ENCODE measurements around the gene PAIP2B.
A peak's percentile ranks its signal among the peaks of the same experiment; 100 is the strongest.
"Not testable (repeated sequence)": the region's sequence is repeated elsewhere in the genome, so short reads cannot be mapped to it uniquely, and the experiment has no call there.

PAIP2B gene, protein sequence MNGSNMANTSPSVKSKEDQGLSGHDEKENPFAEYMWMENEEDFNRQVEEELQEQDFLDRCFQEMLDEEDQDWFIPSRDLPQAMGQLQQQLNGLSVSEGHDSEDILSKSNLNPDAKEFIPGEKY

DNA sequence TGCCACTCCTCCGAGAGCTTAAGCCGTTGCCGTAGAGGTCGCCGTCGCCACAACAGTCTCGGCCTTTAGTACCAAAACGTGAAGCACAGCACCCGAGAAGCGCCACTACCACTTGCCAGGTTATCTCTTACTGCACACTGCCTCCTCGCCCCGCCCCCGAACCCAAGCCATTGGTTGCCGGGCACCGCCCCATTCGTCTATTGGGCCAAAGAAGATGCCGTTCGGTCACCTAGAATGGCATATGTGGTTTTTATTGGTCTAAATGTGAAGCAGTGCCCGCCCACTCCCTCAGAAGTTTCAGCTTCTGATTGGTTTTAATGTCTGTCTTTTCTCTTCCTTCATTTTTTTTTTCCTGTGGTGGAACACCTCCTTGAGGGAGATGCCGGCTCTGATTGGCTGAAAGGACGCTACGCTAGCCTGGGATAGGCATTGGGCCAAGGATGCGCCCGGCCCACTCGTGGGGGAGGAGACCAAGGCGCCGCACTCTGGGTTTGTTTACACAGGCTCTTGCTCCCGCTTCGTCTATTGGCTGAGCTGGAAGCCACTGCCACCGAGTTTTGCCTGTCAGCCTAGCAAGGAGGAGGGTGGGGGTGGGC is at the start of gene PAIP2B:
Gene PAIP2B (minus strand): TSS at position 139 of the 596 bp plus-strand sequence. CDS start 24,514 bp downstream, outside the sequence.
- peak; percentile 99 for DNase-seq

DNA sequence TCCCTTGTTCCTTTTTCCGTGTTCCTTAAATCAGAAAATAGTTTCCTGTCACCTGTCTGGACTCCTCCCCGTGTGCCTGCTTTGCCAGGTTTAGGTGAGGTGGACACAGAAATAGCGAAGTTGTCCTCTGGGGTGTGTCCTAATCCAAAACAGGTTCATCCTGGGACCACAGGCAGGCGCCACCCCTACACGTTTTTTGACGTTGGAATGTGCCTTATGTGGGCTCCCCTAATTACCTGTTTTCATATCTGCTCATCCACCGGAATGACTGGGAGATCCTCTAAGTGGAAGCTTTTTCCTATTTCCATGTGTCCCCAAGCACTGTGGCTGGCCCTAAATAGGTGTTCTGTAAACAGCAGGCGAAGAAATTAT is 49.0 kb upstream of the PAIP2B start:
- no peak for DNase-seq

DNA sequence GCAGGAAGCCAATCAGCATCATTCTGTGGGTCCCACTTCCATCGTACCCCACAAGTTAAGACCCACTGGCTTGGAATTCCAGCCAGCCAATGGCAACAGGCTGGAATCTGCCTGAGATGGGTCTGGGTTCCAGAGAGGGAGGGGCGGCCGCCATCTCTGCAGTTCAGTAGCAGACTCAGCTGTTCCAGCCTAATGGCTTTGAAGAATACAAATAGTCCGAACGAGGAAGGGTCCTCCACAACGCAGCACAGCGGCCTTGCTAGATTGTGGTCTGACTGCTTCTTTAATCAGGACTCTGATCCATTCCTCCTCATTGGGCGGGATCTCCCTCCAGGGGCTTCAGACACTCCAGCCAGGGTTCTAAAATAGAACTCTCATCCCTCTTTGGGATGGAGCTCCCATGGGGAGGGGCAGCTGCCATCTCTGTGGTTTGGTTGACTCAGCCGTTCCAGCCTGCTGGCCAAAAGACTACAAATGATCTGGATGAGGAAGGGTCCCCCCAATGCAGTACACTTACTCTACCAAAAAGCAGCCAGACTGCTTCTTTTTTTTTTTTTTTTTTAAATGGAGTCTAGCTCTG is 42.7 kb upstream of the PAIP2B start:
- no peak for DNase-seq

DNA sequence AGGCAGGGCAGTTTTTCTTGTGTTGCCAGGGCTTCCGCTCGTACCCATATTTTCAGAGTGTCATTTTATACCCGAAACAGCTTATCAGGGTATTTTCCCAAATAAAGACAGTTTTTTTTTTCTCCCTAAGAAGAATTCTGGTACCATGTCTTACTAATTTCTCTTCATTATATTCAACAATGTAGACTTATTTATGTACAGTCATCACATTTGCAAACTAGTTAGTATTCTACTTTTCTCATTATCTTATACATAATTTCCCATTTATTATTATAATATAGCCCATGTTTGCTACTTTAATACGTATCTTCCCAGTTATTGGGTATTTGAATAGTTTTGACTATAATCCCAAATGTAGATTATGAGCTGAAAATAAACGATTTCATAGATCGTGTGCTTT is 36.5 kb upstream of the PAIP2B start:
- DNase-seq = no peak

DNA sequence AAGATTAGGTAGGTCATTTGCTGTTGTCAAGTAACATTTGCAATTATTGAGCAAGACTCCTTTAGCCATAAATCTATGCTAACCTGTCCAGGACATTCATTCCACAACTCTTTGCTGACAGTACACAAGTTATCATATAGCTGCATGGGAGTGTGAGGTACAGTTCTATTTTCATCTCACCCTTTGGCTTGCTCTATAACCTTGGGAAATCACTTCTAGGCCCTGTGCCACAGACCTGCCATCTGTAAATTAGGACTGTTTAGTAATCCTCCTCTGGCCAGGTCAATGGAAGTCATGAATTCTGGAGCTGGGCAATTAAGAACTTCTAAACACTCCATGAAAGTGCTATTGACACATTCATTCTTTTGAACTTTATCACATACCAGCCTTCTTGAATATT is 34.6 kb upstream of the PAIP2B start:
- DNase-seq = no peak

DNA sequence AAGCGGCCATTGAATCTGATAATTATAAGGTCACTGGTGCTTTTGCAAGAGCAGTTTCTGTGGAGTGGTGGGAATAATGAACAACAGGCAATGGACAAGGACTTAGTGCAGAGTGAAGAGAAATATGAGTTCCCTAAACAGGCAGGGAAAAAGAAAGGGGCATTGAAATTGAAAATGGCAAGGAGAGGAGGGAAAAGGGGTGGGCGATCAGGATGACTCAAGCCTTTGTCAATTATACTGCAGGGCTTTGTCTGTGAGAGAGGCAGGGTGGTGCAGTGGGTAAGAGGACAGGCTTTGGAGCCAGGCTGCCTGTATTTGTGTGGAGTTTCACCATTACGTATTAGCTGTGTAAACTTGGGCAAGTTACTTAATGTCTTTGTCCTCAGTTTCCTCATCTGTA is 29.5 kb upstream of the PAIP2B start:
- no peak for DNase-seq

DNA sequence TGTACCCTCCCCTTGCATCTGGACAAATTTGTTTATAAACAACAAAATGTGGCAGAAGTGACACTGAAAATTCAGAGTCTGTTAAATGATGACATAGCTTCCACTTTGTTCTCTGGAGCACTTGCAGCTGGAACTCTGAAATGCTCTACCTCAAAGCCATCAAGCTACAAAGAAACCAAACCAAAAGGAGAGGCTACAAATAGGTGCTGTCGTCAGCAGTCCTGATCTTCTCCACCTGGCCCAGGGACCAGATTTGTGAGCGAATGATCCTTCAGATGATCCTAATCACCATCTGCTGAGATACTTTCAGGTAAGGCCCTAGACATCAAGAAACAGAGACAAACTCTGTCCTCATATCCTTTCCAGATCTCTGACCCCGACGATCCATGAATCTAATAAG is 27.9 kb upstream of the PAIP2B start:
- DNase-seq = no peak

DNA sequence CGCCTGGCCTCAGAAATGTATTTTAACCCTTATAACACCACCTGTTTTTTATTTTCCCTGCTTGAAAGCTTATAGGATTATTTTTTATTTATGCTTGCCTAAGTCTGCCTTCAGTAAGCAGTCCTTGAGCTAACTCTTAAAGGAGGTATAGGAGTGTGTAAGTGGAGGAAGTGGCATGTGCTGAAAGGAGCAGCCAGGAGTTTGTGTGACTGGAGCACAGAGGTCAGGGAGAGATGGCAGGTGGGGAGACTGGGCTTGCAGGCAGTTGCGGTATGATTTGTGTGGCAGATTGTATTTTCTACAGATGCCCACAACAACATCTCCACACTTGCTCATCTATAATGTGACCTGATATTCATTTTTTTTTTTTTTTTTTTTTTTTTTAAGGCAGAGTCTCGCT is 27.2 kb upstream of the PAIP2B start:
- DNase-seq = no peak

DNA sequence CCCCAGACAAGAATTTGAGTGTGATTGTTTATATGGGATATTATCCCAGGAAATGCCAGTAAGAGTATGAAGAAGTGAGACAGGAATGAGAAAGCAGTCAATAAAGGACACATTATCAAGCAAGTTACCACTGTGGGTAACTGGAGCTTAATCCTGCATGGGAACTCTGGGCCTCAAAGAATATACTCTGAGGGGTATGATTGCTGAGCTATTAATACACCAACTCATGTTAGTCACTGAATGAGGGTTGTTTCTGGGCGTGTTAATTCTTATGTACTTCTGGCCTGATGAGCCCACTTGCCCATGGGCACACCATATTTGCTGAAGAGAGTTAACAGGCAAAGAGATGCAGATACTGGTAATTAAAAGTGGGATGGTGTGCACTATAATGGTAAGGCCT is 26.6 kb upstream of the PAIP2B start:
- DNase-seq = no peak

DNA sequence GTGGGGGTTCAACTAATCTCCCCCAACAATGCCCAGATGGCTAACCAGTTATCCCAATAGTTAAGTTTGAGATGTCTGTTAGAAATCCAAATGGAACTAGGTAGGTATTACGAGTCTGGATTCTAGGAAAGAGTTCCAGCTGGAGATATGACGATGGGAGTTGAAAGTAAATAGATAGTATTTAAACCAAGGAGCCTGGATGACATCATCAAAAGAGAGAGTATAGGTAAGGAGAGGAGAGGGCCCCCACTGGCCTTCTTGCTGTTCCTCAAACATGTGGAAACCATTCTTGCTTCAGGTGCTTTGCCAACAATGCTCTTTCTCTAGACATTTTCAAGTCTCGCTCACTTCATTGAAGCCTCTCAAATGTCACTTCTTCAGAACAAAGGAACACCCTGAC is 26.0 kb upstream of the PAIP2B start:
- no peak for DNase-seq

DNA sequence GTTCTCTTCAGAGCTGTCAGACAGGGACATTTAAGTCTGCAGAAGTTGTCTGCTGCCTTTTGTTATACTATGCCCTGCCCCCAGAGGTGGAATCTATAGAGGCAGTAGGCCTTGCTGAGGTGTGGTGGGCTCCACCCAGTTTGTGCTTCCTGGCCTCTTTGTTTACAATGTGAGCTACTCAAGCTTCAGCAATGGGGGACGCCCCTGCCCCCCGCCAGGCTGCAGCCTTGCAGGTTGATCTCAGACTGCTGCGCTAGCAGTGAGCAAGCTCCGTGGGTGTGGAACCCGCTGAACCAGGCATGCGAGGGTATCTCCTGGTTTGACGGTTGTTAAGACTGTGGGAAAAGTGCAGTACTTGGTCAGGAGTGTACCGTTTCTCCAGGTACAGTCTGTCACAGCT is 24.0 kb upstream of the PAIP2B start:
- no peak for DNase-seq

DNA sequence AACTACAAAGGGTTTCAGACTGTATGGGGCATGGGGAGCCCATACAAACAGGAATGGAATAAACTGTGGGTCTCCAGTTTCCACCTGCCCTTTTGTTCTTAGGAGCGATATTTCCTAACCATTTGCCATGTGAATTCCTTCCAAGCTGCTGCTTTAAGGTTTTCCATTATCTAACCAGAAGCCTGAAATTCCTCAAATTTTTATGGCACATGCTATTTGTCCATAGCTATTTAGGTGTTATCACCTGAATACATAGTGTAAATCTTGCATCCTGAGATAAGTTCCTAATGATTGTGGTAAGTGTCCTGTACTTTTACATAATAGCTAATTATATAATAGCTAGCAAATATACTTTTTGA is 17.4 kb upstream of the PAIP2B start:
- DNase-seq = no peak

DNA sequence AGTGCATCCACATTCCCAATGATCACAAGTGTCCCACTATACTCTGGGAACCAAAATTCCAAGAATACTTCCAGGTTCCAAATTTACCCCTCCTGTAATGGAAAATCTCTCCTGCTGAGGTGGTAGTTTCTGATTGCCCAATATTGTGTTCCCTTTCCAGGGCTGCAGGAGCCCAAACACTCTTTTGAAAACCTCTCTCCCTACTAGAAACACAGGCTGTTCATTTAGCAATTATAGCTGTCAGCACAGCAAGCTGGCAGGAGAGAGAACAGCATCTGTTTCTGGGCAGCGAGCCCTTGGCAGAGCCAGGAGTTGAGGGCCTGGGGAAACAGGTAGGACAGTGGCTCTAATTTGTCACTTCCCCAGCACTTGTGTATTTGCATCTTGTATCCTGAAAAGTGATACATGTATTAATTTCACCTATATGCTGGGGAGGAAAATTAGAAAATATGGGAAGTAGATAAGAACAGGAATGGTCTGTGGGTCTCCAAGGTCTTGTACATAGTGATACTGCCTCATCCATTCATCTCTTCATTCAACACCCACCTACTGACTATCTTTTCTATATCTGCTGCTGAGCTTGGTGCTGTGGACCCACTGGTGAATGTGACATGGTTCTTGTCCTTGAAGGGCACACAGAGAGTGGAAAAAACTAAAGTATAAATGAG is 16.9 kb upstream of the PAIP2B start:
- DNase-seq = no peak

DNA sequence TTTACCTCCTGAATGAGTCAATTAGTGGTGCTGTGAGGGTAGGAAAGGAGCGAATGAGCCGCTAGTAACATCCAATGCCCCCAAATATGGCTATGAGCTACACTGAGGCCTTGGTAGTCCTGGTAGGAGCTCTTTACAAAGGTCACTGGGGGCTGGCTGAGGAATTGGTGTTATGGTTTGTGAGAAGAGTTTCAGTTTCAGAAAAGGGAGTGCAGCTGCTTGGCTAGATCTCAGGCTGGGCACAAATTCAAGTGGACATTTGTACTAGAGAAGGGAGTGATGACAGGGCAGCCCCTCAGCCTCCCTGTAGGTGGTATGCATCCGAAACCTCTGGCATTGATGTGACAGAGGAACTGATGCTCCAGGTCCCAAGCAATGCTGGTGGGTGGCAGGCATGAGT is 13.9 kb upstream of the PAIP2B start:
- DNase-seq = no peak

DNA sequence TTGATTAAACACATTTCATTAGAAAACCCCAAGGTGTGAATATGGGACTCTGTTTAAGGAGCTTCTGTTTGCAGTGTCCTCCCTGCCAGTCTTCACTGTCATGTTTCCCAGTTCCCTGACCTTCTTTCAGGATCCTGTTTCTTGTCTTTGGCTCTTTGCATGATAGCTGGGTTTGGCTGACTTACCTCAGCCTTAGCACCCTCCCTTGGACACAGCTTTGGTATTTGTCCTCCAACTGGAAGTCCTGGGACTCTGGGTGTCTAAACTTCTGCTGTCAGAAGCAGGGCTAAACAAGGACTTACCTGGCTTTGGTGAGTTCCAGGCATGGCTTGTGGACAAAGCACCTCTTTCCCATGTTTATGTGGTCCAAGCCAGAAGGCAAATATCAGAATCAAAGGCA is 11.2 kb upstream of the PAIP2B start:
- no peak for DNase-seq

DNA sequence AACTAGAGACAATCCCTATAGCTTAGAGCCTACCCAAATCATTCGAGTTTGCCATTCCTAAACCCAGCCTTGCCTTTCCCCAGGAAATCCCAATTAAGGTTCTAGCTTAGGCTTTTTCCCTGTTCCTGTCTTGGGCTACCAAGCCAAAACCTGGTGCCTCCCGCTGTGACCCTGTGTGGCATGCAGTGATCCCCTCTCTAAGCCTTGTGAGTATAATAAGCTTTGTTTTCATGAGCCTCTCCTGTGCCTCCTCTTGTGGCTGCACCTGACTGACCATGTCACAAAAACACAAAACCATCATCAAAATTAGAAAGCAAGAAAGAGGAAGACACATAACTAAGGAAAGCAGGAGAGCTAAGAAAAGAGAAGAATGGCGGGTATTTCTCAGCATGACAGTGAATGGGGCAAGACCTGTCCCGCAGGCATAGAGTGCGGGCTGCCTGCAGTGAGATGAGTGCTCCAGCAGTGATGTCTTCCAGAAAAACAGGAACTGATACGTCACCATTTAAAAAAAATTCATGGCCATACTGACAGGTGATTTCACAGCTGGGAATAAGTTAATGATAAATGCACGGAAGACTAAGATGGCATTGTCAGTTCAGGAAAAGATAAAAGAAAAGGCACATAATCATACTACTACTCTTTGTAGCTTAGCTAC is 9.2 kb upstream of the PAIP2B start:
- no peak for DNase-seq

DNA sequence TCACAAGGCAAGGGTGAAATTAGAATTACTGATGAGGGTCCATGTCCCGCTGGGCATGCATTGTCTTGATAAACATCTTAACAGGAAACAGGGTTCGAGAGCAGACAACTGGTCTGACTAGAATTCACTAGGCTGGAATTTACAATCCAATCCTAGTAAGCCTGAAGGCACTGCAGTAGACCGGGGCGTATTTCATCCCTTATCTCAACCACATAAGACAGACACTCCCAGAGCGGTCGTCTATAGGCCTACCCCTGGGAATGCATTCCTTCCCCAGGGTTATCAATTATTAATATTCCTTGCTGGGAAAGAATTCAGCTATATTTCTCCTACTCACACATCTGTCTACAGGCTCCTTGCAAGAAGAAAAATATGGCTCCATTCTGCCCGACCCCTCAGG is 6.2 kb upstream of the PAIP2B start:
- not testable (repeated sequence) for DNase-seq

DNA sequence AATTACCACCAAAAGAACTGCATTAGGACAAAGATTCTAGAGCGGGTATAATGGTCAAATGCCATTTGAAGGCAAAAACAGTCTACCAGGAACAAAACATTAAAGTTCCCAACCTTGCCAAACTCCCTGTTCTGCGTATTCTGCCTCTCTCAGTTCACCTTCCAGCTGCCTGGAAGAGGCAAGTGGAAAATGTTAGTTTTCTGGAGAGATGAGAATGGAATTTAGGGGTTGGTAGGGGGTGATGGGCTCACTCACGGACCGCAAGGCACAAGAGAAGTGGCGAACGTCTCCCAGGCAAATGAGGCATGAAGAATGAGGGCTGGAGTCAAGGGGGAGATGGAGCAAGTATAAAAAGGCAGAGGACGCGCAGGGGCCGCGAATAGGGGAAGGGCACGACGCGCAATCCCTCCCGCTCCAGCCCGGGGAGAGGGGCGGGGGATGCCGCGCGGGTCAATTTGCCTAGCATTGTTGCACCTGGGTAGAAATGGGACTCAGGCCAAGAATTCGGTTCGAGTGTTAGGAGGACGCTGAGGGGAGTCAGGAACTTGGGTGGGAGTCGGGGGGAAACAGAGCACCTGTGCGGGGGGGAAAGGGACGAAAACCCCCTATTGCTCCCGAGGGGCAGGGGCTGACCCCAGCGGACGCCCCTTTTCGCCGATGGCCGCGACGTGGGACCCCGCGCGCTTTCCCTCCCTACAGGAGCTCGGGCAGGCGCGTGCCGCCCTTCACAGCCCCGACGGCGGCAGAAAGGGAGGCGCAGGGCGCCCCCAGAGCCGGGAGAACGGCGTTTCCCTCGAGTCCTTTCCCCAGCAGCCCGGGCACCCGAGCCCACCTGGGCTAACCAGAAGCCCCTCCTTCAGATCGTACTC is 573 bp downstream of the PAIP2B start:
- DNase-seq = peak; percentile 46

DNA sequence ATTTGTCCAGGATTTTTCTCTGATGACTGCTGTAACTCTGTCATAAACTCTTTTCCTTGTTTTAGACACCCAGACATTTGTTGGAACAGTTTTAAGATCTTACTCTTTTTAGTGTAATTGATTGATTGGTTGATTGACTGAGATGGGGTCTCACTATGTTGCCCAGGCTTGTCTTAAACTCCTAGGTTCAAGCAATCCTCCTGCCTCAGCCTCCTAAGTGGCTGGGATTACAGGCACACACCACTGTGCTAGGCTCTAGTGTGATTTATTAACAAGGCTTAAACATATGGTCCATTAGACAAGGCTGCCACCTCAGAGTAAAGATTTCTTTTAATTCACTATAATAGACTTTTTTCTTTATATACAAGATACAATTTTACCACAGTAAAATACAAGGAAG is 2.0 kb downstream of the PAIP2B start:
- no peak for DNase-seq

DNA sequence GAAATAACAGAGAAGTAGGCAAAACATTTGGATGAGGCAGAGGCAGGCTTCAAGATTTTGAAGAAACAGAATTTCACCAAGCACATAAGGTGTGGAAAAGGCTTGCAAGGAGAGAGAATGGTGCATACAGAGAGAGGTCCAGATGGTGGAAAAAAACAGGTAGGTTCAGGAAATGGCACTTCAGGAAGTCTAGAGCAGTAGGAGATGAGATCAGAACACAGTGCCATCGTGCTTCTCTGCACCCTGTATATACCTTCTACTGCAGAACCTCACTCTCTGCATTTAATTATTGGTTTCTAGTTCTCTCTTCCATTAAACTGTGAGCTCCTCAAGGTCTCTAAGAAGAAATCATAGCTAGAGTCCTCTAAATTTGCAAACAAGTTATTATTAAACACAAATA is 2.4 kb downstream of the PAIP2B start:
- peak; percentile 20 for DNase-seq

DNA sequence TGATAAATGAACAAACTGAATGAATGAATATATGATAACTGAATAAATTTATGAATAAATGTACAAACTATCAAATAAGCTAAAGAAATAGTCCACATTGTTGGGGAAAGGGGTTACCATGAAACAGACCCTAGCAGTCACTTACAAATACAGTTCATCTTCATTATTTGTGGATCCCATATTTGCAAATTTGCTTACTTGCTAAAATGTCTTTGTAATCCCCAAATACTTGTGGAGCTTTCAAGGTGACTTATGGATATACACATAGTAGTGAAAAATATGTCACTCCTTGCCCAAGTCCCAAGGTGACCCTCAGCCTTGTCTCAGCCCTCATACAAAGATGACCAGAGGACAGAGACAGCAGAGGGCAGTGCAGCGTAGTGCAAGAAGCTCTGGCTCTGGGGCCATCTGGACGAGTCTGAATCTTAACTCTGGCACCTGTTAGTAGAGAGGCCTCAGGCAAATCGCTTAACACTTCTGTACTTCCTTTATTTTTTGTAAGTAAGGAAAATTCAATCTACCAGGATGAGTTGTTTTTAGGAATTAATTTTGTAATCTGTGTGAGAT is 3.1 kb downstream of the PAIP2B start:
- peak; percentile 63 for DNase-seq

DNA sequence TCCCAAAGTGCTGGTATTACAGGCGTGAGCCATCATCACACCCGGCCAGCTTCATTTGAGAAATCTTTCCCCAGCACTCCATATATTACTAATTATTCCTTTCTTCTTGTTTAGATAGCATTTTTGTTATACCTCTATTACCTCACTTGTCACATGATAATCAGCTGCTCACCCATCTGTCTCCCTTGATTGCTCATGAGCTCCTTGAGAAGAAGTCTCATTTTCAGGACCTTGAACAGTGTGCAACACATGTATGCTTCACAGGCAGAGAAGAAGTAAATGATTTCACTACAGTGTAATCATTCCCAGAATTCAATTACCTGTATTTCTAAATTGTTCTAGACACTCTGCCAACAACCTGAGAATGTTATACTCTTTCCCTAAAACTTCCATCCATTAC is 6.2 kb downstream of the PAIP2B start:
- no peak for DNase-seq

DNA sequence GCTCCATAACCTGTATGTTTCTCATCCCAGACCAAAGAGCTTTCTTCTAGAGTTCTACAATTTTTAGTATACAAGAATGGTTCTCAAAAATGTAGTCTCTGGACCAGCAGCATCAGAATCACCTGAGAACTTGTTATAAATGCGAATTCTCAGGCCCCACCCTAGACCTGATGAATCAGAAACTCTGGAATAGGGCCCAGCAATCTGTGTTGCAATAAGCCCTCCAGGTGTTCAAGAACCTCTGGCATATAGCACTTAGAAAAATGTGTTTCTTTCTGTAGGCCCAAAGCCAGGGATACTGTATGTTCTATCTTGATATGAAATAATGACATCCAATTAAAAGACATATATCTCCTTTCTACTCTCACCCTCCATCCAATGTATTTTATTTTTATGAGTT is 10.4 kb downstream of the PAIP2B start:
- DNase-seq = no peak

Data from NCI-H510A treated with DMSO at 0.1 percent for 48 hours (cell line).